ENCODE results near the gene CCDC39. TPM values are rescaled to one million over a fixed set of nuclear protein-coding genes. Genes with fewer than 3 reads are reported as not detected.

Gene CCDC39
- total and polyA plus RNA-seq, 2 of the 4 experiments (the other 2 are of a cell fraction) = not detected

- TF ChIP-seq MAFK (IDR thresholded peaks at IDR 0.05; ENCODE audit: low read depth, low read length) = no peak
- TF ChIP-seq, protein P1, sequence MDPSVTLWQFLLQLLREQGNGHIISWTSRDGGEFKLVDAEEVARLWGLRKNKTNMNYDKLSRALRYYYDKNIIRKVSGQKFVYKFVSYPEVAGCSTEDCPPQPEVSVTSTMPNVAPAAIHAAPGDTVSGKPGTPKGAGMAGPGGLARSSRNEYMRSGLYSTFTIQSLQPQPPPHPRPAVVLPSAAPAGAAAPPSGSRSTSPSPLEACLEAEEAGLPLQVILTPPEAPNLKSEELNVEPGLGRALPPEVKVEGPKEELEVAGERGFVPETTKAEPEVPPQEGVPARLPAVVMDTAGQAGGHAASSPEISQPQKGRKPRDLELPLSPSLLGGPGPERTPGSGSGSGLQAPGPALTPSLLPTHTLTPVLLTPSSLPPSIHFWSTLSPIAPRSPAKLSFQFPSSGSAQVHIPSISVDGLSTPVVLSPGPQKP (IDR thresholded peaks at IDR 0.05; ENCODE audit: borderline replicate concordance, low read depth, low read length) = no peak
- Histone ChIP-seq H3K36me3 (ENCODE audit: control insufficient read depth, insufficient read depth, low read length) (no peaks in the 10 kb centered on the region), H2AK5ac (ENCODE audit: low read depth, low read length) (no peak overlapping the region), H2AK9ac (replicated peaks; ENCODE audit: low read depth, low read length, poor library complexity) (no peak overlapping the region), H2BK20ac (ENCODE audit: low read depth, low read length) (no peak overlapping the region), H3K14ac (replicated peaks; ENCODE audit: low read depth, low read length) (no peak overlapping the region), H3K18ac (ENCODE audit: low read depth, low read length) (no peak overlapping the region), H3K27ac (ENCODE audit: insufficient read depth, low read length) (no peak overlapping the region), H3K4me3 (ENCODE audit: insufficient read depth, low read depth, low read length) (no peak overlapping the region), H2BK120ac (ENCODE audit: low read depth, low read length) (no peak overlapping the region), H2BK15ac (ENCODE audit: low read depth, low read length) (no peak overlapping the region), H3K9me3 (ENCODE audit: control insufficient read depth, insufficient read depth, low read length) (no peaks in the 10 kb centered on the region), H3K9ac (ENCODE audit: low read depth, low read length) (no peak overlapping the region), H4K5ac (ENCODE audit: low read depth, low read length) (no peak overlapping the region), H3K4me1 (ENCODE audit: control insufficient read depth, insufficient read depth, low read length) (no peaks in the 10 kb centered on the region), H2AFZ (replicated peaks; ENCODE audit: low read length, poor library complexity) (no peak overlapping the region), H3K4me2 (ENCODE audit: low read depth, low read length) (no peak overlapping the region), H3K23ac (ENCODE audit: low read depth, low read length) (no peak overlapping the region), H4K20me1 (ENCODE audit: insufficient read depth, low read length) (no peaks in the 10 kb centered on the region), H4K91ac (ENCODE audit: insufficient read depth, low read depth, low read length) (no peak overlapping the region), H3K4ac (ENCODE audit: low read depth, low read length) (no peak overlapping the region), H3K79me1 (ENCODE audit: low read depth in 1 of 2, low read length in 2 of 2) (no peaks in the 10 kb centered on the region), H2BK5ac (ENCODE audit: low read depth, low read length, poor library complexity, severe bottlenecking) (no peak overlapping the region), H3K56ac (ENCODE audit: extremely low read depth, insufficient read depth, low read length) (no peak overlapping the region), H3K27me3 (ENCODE audit: control insufficient read depth, insufficient read depth, low read length) (no peaks in the 10 kb centered on the region), H4K8ac (ENCODE audit: low read depth in 2 of 2, low read length in 2 of 2) (no peak overlapping the region), H3K9me1 (ENCODE audit: insufficient read depth, low read length) (no peaks in the 10 kb centered on the region)
- in situ Hi-C loops (cut with MboI; ENCODE audit: low sequenced_read_pairs) = no loop called here
- BruUV-seq (replicated peaks) = no TSS peak
- intact Hi-C loops (cut with micrococcal nuclease) = loop anchor here (5.0 kb wide), 2 partner anchors 1008 to 1988 kb away; no protein-coding TSS in a partner anchor
- ChIA-PET POLR2A (ENCODE audit: unreplicated experiment) (no interaction called here), CTCF (interaction anchor here (0.7 kb wide), 1 partner anchor 1015 kb away, joined by 3 read pairs; no protein-coding TSS in a partner anchor)
- DNase-seq (no peak), ATAC-seq (ENCODE audit: low read depth) (no peak)
- dilution Hi-C loops (cut with HindIII; ENCODE audit: low sequenced_read_pairs, unreplicated experiment) = no loop called here
These were observed 15.0 kb upstream of the CCDC39 start for GRCh38 chr3:180694321-180694720.
